Stimulated activated CD4-positive, alpha-beta T cell treated with anti-CD3 and anti-CD28 coated beads, TNF-alpha, amount 100 ng/mL, for 1 hour (primary cell): Measurements from ENCODE around the gene R3HCC1L.
"Not testable (repeated sequence)": the region's sequence is repeated elsewhere in the genome, so short reads cannot be mapped to it uniquely, and the experiment has no call there.

Source experiments
- DNase-seq, 3 donors: peaks; one replicate each; pipeline ENCODE4 v3.0.0-alpha.2; 2020; ENCODE audit warnings: low read depth in 3 of 3, low spot score in 1 of 3

R3HCC1L gene

GRCh38 chr10:98170249-98171117, 36.0 kb downstream of the R3HCC1L start:
- DNase-seq, result no peak

GRCh38 chr10:98172073-98172472, 37.6 kb downstream of the R3HCC1L start:
- no peak for DNase-seq

GRCh38 chr10:98172495-98172894, 38.0 kb downstream of the R3HCC1L start:
- DNase-seq, result no peak

- no peak for DNase-seq
Observed at GRCh38 chr10:98173260-98173659, 38.8 kb downstream of the R3HCC1L start.

GRCh38 chr10:98182351-98182915, 48.0 kb downstream of the R3HCC1L start:
- DNase-seq, result not testable (repeated sequence)

- DNase-seq, result no peak
Observed at GRCh38 chr10:98186681-98187080, 52.2 kb downstream of the R3HCC1L start.

GRCh38 chr10:98190773-98191172, 56.3 kb downstream of the R3HCC1L start:
- DNase-seq, result not testable (repeated sequence)

GRCh38 chr10:98193037-98193436, 58.6 kb downstream of the R3HCC1L start:
- DNase-seq, result no peak

- DNase-seq, result no peak
Observed at GRCh38 chr10:98194633-98195032, 60.2 kb downstream of the R3HCC1L start.

GRCh38 chr10:98195120-98195519, 60.7 kb downstream of the R3HCC1L start:
- no peak for DNase-seq

GRCh38 chr10:98196985-98197384, 62.5 kb downstream of the R3HCC1L start:
- DNase-seq, result no peak

GRCh38 chr10:98201760-98202159, 67.3 kb downstream of the R3HCC1L start:
- DNase-seq, result no peak

- no peak for DNase-seq
Observed at GRCh38 chr10:98202378-98202777, 67.9 kb downstream of the R3HCC1L start.

- DNase-seq, result no peak
Observed at GRCh38 chr10:98205351-98205750, 70.9 kb downstream of the R3HCC1L start.

GRCh38 chr10:98208925-98209324, 74.5 kb downstream of the R3HCC1L start:
- DNase-seq, result no peak

- DNase-seq, result no peak
Observed at GRCh38 chr10:98209441-98209840, 75.0 kb downstream of the R3HCC1L start.

- no peak for DNase-seq
Observed at GRCh38 chr10:98212196-98212595, 77.7 kb downstream of the R3HCC1L start.

- DNase-seq, result no peak
Observed at GRCh38 chr10:98213740-98214139, 79.3 kb downstream of the R3HCC1L start.

- no peak for DNase-seq
Observed at GRCh38 chr10:98215373-98215772, 80.9 kb downstream of the R3HCC1L start.

GRCh38 chr10:98217801-98218200, 83.3 kb downstream of the R3HCC1L start:
- no peak for DNase-seq

GRCh38 chr10:98223874-98224273, 89.4 kb downstream of the R3HCC1L start:
- no peak for DNase-seq

GRCh38 chr10:98224509-98224908, 90.1 kb downstream of the R3HCC1L start:
- DNase-seq, result no peak

- no peak for DNase-seq
Observed at GRCh38 chr10:98224996-98225395, 90.5 kb downstream of the R3HCC1L start.
